HCT116 (cell line): ENCODE data around the gene OR6J1.
"Not testable (repeated sequence)": the region's sequence is repeated elsewhere in the genome, so short reads cannot be mapped to it uniquely, and the experiment has no call there.

ENCODE experiments used
- CTCF ChIP-seq, 3 experiments: fragments of 200-600 bp in 1 of 3; sonication (generic) in 1 of 3; IDR thresholded peaks in 2 of 3; conservative IDR thresholded peaks in 1 of 3; 2 replicates each; pipeline ENCODE4 v1.5.1; 2012 to 2017; ENCODE audit warnings: low read depth in 2 of 3, low read length in 2 of 3, antibody characterized with exemption in 1 of 3, borderline replicate concordance in 1 of 3, control low read depth in 1 of 3, mild to moderate bottlenecking in 1 of 3, mixed read lengths in 1 of 3, mixed run types in 1 of 3, moderate library complexity in 1 of 3; ENCODE audit not compliant: insufficient read depth in 1 of 3
- EZH2 ChIP-seq: fragments of 200-600 bp; sonication (generic); IDR thresholded peaks from 2 replicates; pipeline ENCODE4 v1.6.1; 2017; ENCODE audit warnings: antibody characterized with exemption, mixed run types
- POLR2A ChIP-seq: IDR thresholded peaks from 2 replicates; pipeline ENCODE4 v1.7.0; 2011; ENCODE audit warnings: borderline replicate concordance; ENCODE audit not compliant: insufficient read depth, insufficient read length; ENCODE audit errors: extremely low read depth
- POLR2AphosphoS5 ChIP-seq: IDR thresholded peaks from 2 replicates; pipeline ENCODE4 v1.6.1; 2011; ENCODE audit warnings: mild to moderate bottlenecking, low read depth, low read length, moderate library complexity
- REST ChIP-seq: IDR thresholded peaks from 2 replicates; pipeline ENCODE4 v1.6.1; 2012; ENCODE audit warnings: low read depth
- SIN3A ChIP-seq: IDR thresholded peaks from 2 replicates; pipeline ENCODE4 v1.6.1; 2012; ENCODE audit warnings: low read depth
- TCF7L2 ChIP-seq: IDR thresholded peaks from 2 replicates; pipeline ENCODE4 v1.7.0; 2011; ENCODE audit warnings: borderline replicate concordance, inconsistent platforms; ENCODE audit not compliant: insufficient read depth, insufficient read length; ENCODE audit errors: extremely low read depth
- ZFX ChIP-seq: fragments of 450-650 bp; IDR thresholded peaks from 2 replicates; pipeline ENCODE4 v1.6.1; 2017
- TF ChIP-seq, protein P1 (sequence below): IDR thresholded peaks from 2 replicates; pipeline ENCODE4 v1.6.1; 2011; ENCODE audit warnings: mild to moderate bottlenecking, low read length, moderate library complexity; ENCODE audit not compliant: insufficient replicate concordance; ENCODE audit errors: extremely low read depth

GRCh38 chr14:22615765-22616164 is 28.4 kb downstream of the OR6J1 start:
- not testable (repeated sequence) for TF ChIP-seq EZH2; ZFX; CTCF (IDR thresholded peaks at IDR 0.05 in 2 of 3, conservative IDR thresholded peaks at IDR 0.05 in 1 of 3; ENCODE audit: borderline replicate concordance in 1 of 3, insufficient read depth in 1 of 3, low read depth in 2 of 3, low read length in 2 of 3); POLR2AphosphoS5; POLR2A; SIN3A; REST; TCF7L2
- TF ChIP-seq, protein P1, sequence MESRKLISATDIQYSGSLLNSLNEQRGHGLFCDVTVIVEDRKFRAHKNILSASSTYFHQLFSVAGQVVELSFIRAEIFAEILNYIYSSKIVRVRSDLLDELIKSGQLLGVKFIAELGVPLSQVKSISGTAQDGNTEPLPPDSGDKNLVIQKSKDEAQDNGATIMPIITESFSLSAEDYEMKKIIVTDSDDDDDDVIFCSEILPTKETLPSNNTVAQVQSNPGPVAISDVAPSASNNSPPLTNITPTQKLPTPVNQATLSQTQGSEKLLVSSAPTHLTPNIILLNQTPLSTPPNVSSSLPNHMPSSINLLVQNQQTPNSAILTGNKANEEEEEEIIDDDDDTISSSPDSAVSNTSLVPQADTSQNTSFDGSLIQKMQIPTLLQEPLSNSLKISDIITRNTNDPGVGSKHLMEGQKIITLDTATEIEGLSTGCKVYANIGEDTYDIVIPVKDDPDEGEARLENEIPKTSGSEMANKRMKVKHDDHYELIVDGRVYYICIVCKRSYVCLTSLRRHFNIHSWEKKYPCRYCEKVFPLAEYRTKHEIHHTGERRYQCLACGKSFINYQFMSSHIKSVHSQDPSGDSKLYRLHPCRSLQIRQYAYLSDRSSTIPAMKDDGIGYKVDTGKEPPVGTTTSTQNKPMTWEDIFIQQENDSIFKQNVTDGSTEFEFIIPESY, result not testable (repeated sequence)
